AG10803 (cell line): ENCODE results near the gene PCSK1N.

Experiments used
- DNase-seq: peaks from one replicate; pipeline ENCODE4 v3.0.0; 2010; ENCODE audit warnings: low read depth
- H3K4me3 ChIP-seq: 2 replicates; pipeline ENCODE4 v1.5.1; 2011; ENCODE audit warnings: mild to moderate bottlenecking, low read length, control low read depth
- TF ChIP-seq, protein P1 (sequence below): conservative IDR thresholded peaks from 2 replicates; pipeline ENCODE4 v1.5.1; 2011; ENCODE audit warnings: mild to moderate bottlenecking, low read length, control low read depth, inconsistent platforms

The PCSK1N gene

DNA sequence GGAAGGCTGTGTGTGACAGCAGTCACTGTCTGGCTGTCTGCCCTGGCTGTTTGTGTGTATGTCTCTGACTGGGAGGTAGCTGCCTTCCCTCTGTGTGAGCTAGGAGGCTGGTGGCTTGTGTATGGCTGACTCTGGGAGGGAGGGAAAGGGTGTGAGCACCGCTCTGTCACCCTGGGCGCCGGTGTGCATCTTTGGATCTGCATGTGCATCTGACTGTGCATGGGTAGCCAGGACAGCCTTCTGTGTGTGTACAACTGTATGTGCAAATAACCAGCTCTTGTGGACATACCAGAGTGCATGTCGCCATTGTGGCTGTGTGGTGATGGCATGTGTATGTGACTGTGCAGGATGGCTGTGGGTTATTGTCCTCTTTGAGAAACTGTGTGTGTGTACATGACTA, 16.5 kb downstream of the PCSK1N start:
- TF ChIP-seq, protein P1, sequence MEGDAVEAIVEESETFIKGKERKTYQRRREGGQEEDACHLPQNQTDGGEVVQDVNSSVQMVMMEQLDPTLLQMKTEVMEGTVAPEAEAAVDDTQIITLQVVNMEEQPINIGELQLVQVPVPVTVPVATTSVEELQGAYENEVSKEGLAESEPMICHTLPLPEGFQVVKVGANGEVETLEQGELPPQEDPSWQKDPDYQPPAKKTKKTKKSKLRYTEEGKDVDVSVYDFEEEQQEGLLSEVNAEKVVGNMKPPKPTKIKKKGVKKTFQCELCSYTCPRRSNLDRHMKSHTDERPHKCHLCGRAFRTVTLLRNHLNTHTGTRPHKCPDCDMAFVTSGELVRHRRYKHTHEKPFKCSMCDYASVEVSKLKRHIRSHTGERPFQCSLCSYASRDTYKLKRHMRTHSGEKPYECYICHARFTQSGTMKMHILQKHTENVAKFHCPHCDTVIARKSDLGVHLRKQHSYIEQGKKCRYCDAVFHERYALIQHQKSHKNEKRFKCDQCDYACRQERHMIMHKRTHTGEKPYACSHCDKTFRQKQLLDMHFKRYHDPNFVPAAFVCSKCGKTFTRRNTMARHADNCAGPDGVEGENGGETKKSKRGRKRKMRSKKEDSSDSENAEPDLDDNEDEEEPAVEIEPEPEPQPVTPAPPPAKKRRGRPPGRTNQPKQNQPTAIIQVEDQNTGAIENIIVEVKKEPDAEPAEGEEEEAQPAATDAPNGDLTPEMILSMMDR, result no peak
- H3K4me3 ChIP-seq, result no peak overlapping the region
- DNase-seq, result no peak

DNA sequence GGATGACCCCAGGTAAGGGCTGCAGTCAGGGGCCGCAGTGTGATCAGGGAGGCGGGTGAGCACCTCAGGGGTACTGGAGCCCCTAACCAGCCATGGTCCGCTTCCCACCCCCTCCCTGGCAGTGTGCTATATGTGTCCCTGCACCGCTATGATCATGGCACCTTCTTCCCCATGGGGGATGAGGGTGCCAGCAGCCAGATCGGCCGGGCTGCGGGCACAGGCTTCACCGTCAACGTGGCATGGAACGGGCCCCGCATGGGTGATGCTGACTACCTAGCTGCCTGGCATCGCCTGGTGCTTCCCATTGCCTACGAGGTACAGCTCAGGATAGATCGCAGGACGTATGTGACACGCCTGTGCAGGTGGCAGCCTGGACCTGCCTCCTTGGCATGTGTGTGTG, 17.3 kb downstream of the PCSK1N start:
- H3K4me3 ChIP-seq, result no peak overlapping the region
- TF ChIP-seq, protein P1, result no peak
- DNase-seq, result no peak

DNA sequence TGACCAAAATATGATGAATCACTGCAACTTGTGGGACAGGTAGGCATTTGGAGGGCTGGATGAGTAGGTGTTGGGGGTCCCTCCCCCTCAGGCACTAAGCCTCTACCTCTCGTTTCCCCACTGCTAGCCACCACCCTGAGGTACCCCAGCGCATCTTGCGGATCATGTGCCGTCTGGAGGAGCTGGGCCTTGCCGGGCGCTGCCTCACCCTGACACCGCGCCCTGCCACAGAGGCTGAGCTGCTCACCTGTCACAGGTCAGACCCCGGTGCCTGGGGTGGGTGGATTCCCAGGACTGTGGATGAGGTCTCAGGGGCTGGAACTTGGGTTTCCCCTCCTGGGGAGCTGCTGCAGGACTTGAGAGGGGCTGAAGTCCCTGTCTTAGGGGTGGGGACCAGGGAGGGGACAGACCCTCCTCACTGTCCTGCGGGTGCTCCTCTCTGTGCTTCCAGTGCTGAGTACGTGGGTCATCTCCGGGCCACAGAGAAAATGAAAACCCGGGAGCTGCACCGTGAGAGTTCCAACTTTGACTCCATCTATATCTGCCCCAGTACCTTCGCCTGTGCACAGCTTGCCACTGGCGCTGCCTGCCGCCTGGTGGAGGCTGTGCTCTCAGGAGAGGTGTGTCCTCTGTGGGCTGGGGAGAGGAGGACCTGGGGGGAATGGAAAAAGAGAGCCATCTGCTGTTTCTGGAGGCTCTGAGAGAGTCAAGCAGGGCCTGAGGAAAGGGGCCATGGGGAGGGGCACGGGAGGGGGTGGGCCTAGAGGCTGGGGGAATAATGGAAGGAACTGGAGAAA, 19.2 kb downstream of the PCSK1N start:
- TF ChIP-seq, protein P1, result no peak
- no peak for DNase-seq
- no peak overlapping the region for H3K4me3 ChIP-seq

DNA sequence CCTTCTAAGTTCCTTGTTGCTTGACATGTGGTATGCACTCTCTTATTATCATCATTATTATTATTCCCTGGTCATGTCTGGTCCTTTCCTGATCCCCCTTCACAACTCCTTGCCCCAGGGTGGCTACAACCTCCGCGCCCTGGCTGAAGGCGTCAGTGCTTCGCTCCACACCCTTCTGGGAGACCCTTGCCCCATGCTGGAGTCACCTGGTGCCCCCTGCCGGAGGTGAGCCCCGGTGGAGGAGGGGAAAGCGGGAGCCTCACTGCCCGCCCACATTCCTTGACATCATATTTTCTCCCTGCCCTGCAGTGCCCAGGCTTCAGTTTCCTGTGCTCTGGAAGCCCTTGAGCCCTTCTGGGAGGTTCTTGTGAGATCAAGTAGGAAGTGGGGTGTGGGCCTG, 20.1 kb downstream of the PCSK1N start:
- TF ChIP-seq, protein P1, result no peak
- DNase-seq, result no peak
- H3K4me3 ChIP-seq, result no peak overlapping the region

- H3K4me3 ChIP-seq, result no peak overlapping the region
- no peak for DNase-seq
- TF ChIP-seq, protein P1, result no peak
Measured at GRCh38 chrX:48814722-48815121, 20.7 kb downstream of the PCSK1N start.

DNA sequence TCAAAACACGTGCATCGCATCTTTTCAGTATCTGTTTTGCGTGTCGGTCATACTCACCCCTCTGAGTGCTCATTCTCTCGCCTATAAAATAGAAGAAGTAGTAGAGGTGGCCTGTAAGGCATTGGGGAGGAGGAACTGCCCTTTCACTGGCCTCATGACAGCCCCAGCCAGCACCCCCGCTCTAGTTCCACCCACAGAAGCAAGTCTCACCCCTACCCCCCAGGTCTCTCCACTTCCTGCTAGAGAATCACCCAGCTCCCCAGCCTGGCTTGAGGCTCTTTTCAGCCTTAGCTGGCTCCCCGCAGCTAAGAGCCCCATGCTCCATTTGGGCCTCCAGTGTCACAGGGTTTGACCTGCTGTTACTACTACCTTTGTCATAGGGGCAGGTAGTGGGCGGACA, 21.8 kb downstream of the PCSK1N start:
- no peak overlapping the region for H3K4me3 ChIP-seq
- TF ChIP-seq, protein P1, result no peak
- DNase-seq, result no peak

GRCh38 chrX:48806081-48806480, 29.3 kb downstream of the PCSK1N start:
- no peak for DNase-seq
- no peak overlapping the region for H3K4me3 ChIP-seq
- TF ChIP-seq, protein P1, result no peak
